ENCODE measurements around the gene SRGAP1. TPM values are rescaled to one million over a fixed set of nuclear protein-coding genes. Genes with fewer than 3 reads are reported as not detected.

SRGAP1 gene
- total RNA-seq, 1 donor from 2014 or later, result 0.07 TPM

GRCh38 chr12:64171715-64172114 is 327.2 kb downstream of the SRGAP1 start:
- Mint-ChIP-seq H3K4me3 (ENCODE audit: low read depth) (no peak overlapping the region), H3K36me3 (ENCODE audit: low read depth) (no peaks in the 10 kb centered on the region), H3K9me3 (no peaks in the 10 kb centered on the region), H3K27ac (no peak overlapping the region), H3K27me3 (ENCODE audit: low read depth) (no peaks in the 10 kb centered on the region), H3K4me1 (ENCODE audit: low read depth) (no peaks in the 10 kb centered on the region)
- intact Hi-C loops (cut with micrococcal nuclease), result no loop called here
- no peak for DNase-seq (ENCODE audit: low spot score)

DNA sequence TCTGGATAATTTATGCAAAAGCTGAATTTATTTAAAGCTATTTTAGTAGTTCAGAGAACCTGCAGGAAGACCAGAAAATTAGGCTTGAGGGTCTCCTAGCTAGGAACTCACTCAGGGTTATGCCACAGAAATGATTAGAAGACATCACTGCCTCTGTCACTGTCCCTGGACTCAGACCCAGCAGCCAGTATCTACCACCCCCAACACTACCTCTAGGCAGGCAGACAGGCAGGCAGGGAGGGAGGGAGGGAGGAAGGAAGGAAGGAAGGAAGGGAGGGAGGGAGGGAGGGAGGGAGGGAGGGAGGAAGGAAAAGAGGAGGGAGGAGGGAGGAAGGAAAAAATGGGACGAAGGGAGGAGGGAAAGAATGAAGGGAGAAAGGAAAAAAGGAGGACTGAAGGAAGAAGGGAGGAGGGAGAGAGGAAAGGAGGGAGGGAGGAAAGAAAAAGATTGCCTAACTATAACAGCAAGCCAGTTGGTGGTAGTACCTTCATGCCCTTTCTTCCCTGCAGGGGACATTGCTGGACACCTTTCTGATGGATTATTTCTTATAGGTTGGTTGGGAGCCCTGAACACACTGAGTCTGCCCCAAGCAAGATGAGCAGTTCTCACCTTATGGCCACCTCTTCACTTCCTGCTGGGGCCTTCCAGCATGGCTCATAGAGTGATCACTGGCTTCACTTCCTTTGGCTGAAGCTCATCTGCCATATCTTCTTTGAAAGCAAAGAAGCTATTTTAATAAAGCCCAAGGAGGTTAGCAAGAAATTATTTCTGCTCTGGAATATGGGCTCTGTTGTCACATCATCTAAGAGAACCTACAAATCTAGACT is 327.9 kb downstream of the SRGAP1 start:
- Mint-ChIP-seq H3K27ac (no peak overlapping the region), H3K36me3 (ENCODE audit: low read depth) (no peaks in the 10 kb centered on the region), H3K4me1 (ENCODE audit: low read depth) (no peaks in the 10 kb centered on the region), H3K27me3 (ENCODE audit: low read depth) (no peaks in the 10 kb centered on the region), H3K4me3 (ENCODE audit: low read depth) (no peak overlapping the region), H3K9me3 (no peaks in the 10 kb centered on the region)
- no peak for DNase-seq (ENCODE audit: low spot score)
- intact Hi-C loops (cut with micrococcal nuclease), result no loop called here

DNA sequence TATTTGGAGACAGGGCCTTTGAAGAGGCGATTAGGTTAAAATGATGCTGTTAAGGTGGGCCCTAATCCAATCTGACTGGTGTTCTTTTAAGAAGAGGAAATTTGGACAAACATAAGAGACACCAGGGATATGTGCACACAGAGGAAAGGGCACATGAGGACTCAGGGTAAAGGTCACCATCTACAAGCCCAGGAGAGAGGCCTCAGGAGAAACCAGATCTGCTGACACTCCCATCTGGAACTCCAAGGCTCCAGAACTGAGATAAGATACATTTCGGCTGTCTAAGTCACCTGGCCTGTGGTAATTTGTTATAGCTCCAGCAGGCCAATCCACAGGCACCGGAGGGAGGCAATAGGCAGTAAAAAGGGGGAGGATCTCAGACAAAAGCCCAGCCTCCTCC is 329.0 kb downstream of the SRGAP1 start:
- no peaks in the 10 kb centered on the region for H3K4me1 Mint-ChIP-seq (ENCODE audit: low read depth)
- H3K9me3 Mint-ChIP-seq, result no peaks in the 10 kb centered on the region
- no peak overlapping the region for H3K27ac Mint-ChIP-seq
- no peaks in the 10 kb centered on the region for H3K27me3 Mint-ChIP-seq (ENCODE audit: low read depth)
- no peaks in the 10 kb centered on the region for H3K36me3 Mint-ChIP-seq (ENCODE audit: low read depth)
- H3K4me3 Mint-ChIP-seq (ENCODE audit: low read depth), result no peak overlapping the region
- DNase-seq (ENCODE audit: low spot score), result no peak
- intact Hi-C loops (cut with micrococcal nuclease), result no loop called here

GRCh38 chr12:64175254-64175945 is 330.9 kb downstream of the SRGAP1 start:
- Mint-ChIP-seq H3K4me1 (ENCODE audit: low read depth) (no peaks in the 10 kb centered on the region), H3K9me3 (no peaks in the 10 kb centered on the region), H3K36me3 (ENCODE audit: low read depth) (no peaks in the 10 kb centered on the region), H3K27ac (no peak overlapping the region), H3K4me3 (ENCODE audit: low read depth) (no peak overlapping the region), H3K27me3 (ENCODE audit: low read depth) (no peaks in the 10 kb centered on the region)
- intact Hi-C loops (cut with micrococcal nuclease), result no loop called here
- DNase-seq (ENCODE audit: low spot score), result no peak

- no peak overlapping the region for H3K27ac Mint-ChIP-seq
- intact Hi-C loops (cut with micrococcal nuclease), result no loop called here
- H3K4me3 Mint-ChIP-seq (ENCODE audit: low read depth), result no peak overlapping the region
- H3K9me3 Mint-ChIP-seq, result no peaks in the 10 kb centered on the region
- no peak for DNase-seq (ENCODE audit: low spot score)
- no peaks in the 10 kb centered on the region for H3K27me3 Mint-ChIP-seq (ENCODE audit: low read depth)
- no peaks in the 10 kb centered on the region for H3K36me3 Mint-ChIP-seq (ENCODE audit: low read depth)
- no peaks in the 10 kb centered on the region for H3K4me1 Mint-ChIP-seq (ENCODE audit: low read depth)
Observed at GRCh38 chr12:64177001-64177400, 332.5 kb downstream of the SRGAP1 start.

- no peak overlapping the region for H3K4me3 Mint-ChIP-seq (ENCODE audit: low read depth)
- H3K9me3 Mint-ChIP-seq, result no peaks in the 10 kb centered on the region
- no peaks in the 10 kb centered on the region for H3K36me3 Mint-ChIP-seq (ENCODE audit: low read depth)
- no peak for DNase-seq (ENCODE audit: low spot score)
- intact Hi-C loops (cut with micrococcal nuclease), result no loop called here
- no peaks in the 10 kb centered on the region for H3K4me1 Mint-ChIP-seq (ENCODE audit: low read depth)
- no peaks in the 10 kb centered on the region for H3K27me3 Mint-ChIP-seq (ENCODE audit: low read depth)
- H3K27ac Mint-ChIP-seq, result no peak overlapping the region
Observed at GRCh38 chr12:64178122-64178521, 333.6 kb downstream of the SRGAP1 start.

- no peaks in the 10 kb centered on the region for H3K27me3 Mint-ChIP-seq (ENCODE audit: low read depth)
- H3K27ac Mint-ChIP-seq, result no peak overlapping the region
- H3K4me1 Mint-ChIP-seq (ENCODE audit: low read depth), result no peaks in the 10 kb centered on the region
- intact Hi-C loops (cut with micrococcal nuclease), result no loop called here
- H3K4me3 Mint-ChIP-seq (ENCODE audit: low read depth), result no peak overlapping the region
- H3K36me3 Mint-ChIP-seq (ENCODE audit: low read depth), result no peaks in the 10 kb centered on the region
- H3K9me3 Mint-ChIP-seq, result no peaks in the 10 kb centered on the region
- DNase-seq (ENCODE audit: low spot score), result no peak
Observed at GRCh38 chr12:64180951-64181350, 336.5 kb downstream of the SRGAP1 start.

- no peak overlapping the region for H3K4me3 Mint-ChIP-seq (ENCODE audit: low read depth)
- no peak for DNase-seq (ENCODE audit: low spot score)
- H3K27ac Mint-ChIP-seq, result no peak overlapping the region
- H3K27me3 Mint-ChIP-seq (ENCODE audit: low read depth), result no peaks in the 10 kb centered on the region
- H3K9me3 Mint-ChIP-seq, result no peaks in the 10 kb centered on the region
- H3K36me3 Mint-ChIP-seq (ENCODE audit: low read depth), result no peaks in the 10 kb centered on the region
- no peaks in the 10 kb centered on the region for H3K4me1 Mint-ChIP-seq (ENCODE audit: low read depth)
- intact Hi-C loops (cut with micrococcal nuclease), result no loop called here
Observed at GRCh38 chr12:64181430-64182291, 337.2 kb downstream of the SRGAP1 start.

DNA sequence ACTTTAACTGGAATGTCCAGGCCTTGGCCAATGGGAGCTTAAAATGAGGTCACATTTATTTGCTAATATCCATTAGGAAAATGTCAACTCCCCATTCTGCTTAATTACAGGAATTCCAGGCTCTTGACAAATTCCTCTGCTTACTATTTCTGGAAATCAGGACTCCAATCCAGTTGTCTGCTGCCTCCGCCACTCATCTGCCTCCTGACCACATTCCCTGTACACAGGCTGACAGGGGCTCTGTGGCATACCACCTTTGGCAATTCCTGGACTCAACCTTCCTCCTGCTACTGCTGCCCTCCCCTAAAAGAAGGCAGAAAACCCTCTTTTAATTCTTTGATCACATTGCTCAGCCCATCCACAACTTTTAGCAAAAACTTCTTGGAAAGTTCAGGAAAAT is 339.7 kb downstream of the SRGAP1 start:
- H3K9me3 Mint-ChIP-seq, result no peaks in the 10 kb centered on the region
- H3K27me3 Mint-ChIP-seq (ENCODE audit: low read depth), result no peaks in the 10 kb centered on the region
- intact Hi-C loops (cut with micrococcal nuclease), result no loop called here
- peaks cover 6% of the 10 kb centered on the region for H3K4me1 Mint-ChIP-seq (ENCODE audit: low read depth)
- no peak for DNase-seq (ENCODE audit: low spot score)
- no peaks in the 10 kb centered on the region for H3K36me3 Mint-ChIP-seq (ENCODE audit: low read depth)
- H3K4me3 Mint-ChIP-seq (ENCODE audit: low read depth), result no peak overlapping the region
- no peak overlapping the region for H3K27ac Mint-ChIP-seq

GRCh38 chr12:64186789-64187188 is 342.3 kb downstream of the SRGAP1 start:
- no peaks in the 10 kb centered on the region for H3K36me3 Mint-ChIP-seq (ENCODE audit: low read depth)
- no peaks in the 10 kb centered on the region for H3K9me3 Mint-ChIP-seq
- intact Hi-C loops (cut with micrococcal nuclease), result no loop called here
- no peak overlapping the region for H3K4me3 Mint-ChIP-seq (ENCODE audit: low read depth)
- no peaks in the 10 kb centered on the region for H3K27me3 Mint-ChIP-seq (ENCODE audit: low read depth)
- no peak for DNase-seq (ENCODE audit: low spot score)
- H3K4me1 Mint-ChIP-seq (ENCODE audit: low read depth), result peaks cover 6% of the 10 kb centered on the region
- no peak overlapping the region for H3K27ac Mint-ChIP-seq

DNA sequence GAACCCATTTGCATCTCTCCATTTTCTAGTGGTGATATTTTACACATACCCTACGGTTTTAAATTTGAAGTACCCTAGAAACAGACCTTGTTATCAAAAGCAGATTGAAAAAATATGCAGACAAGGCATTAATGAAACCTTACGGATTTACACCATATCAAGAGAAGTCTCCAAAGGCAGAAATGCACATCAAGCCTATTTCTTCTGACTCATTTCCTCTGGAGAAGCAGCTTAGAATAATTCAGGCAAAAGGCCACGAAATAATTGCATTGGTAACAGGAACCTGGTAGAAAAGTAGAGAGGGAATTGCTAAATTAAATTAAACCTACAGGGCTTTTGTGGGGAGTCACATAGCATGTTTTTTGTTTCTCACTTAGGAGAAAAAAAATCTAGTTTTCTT is 342.9 kb downstream of the SRGAP1 start:
- Mint-ChIP-seq H3K27me3 (ENCODE audit: low read depth) (no peaks in the 10 kb centered on the region), H3K9me3 (no peaks in the 10 kb centered on the region), H3K27ac (no peak overlapping the region), H3K4me1 (ENCODE audit: low read depth) (peaks cover 6% of the 10 kb centered on the region), H3K4me3 (ENCODE audit: low read depth) (no peak overlapping the region), H3K36me3 (ENCODE audit: low read depth) (peaks cover 2% of the 10 kb centered on the region)
- DNase-seq (ENCODE audit: low spot score), result no peak
- intact Hi-C loops (cut with micrococcal nuclease), result no loop called here

GRCh38 chr12:64187794-64188193 is 343.3 kb downstream of the SRGAP1 start:
- no peak overlapping the region for H3K4me3 Mint-ChIP-seq (ENCODE audit: low read depth)

GRCh38 chr12:64189530-64189929 is 345.0 kb downstream of the SRGAP1 start:
- no peaks in the 10 kb centered on the region for H3K9me3 Mint-ChIP-seq
- DNase-seq (ENCODE audit: low spot score), result no peak

More at GRCh38 chr12:64187794-64188193, 343.3 kb downstream of the SRGAP1 start:
- no peaks in the 10 kb centered on the region for H3K9me3 Mint-ChIP-seq
- peaks cover 8% of the 10 kb centered on the region for H3K4me1 Mint-ChIP-seq (ENCODE audit: low read depth)
- H3K36me3 Mint-ChIP-seq (ENCODE audit: low read depth), result peaks cover 6% of the 10 kb centered on the region
- no peak overlapping the region for H3K27ac Mint-ChIP-seq
- H3K27me3 Mint-ChIP-seq (ENCODE audit: low read depth), result no peaks in the 10 kb centered on the region
- DNase-seq (ENCODE audit: low spot score), result no peak
- intact Hi-C loops (cut with micrococcal nuclease), result no loop called here

More at GRCh38 chr12:64189530-64189929, 345.0 kb downstream of the SRGAP1 start:
- no peak overlapping the region for H3K27ac Mint-ChIP-seq
- H3K36me3 Mint-ChIP-seq (ENCODE audit: low read depth), result peaks cover 21% of the 10 kb centered on the region
- H3K4me1 Mint-ChIP-seq (ENCODE audit: low read depth), result peaks cover 17% of the 10 kb centered on the region
- intact Hi-C loops (cut with micrococcal nuclease), result no loop called here
- H3K27me3 Mint-ChIP-seq (ENCODE audit: low read depth), result no peaks in the 10 kb centered on the region
- H3K4me3 Mint-ChIP-seq (ENCODE audit: low read depth), result no peak overlapping the region
